ENCODE results near the gene OLFM1. TPM values are rescaled to one million over a fixed set of nuclear protein-coding genes. Genes with fewer than 3 reads are reported as not detected.
"Not testable (repeated sequence)": the region's sequence is repeated elsewhere in the genome, so short reads cannot be mapped to it uniquely, and the experiment has no call there.

OLFM1 gene
- total RNA-seq, 2 experiments from 2014 or later = not detected

DNA sequence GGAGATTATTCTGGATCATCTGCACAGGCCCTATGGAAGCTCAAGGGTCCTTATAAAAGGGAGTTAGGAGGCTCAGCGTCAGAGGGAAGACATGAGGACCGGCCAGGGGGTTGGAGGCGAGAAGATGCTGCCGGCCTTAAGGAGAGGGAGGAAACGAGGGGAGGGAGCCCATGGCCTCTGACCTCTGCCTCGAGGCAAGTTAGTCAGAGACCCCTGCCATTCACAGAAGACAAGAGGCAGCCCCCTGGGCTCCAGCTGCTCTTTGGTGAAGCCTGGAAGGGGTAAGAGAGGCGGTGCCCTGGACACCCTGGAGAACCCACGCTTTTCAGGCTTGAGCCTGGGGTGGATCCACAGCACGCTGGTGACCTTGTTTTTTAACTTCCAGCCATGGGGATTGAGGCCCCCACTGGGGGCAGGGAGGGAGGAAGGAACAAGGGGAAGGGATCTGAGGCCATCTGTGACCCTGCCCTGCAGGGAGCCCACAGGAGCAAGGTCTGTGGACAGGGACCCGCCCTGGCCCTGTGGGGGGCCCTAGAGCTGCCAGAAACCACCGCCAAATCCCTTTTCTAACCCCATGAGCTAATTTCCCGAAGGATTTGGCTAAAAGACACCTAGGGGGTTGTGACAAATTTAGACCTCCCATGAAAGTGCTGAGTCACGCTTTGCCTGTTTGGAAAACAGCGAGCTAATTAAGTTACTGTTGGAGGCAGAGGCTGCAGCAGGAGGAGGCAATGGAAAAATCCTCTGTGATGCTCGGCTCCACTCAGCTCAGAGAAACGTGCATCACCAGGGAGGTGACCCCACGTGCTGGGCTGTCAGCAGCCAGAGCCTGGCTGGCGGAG, 49.7 kb downstream of the OLFM1 start:
- no peak overlapping the region for H3K4me3 Mint-ChIP-seq
- ChIA-PET CTCF (no interaction called here), POLR2A (no interaction called here)
- H3K27ac Mint-ChIP-seq = no peak overlapping the region
- no peaks in the 10 kb centered on the region for H3K36me3 Mint-ChIP-seq (ENCODE audit: low read depth)
- no peaks in the 10 kb centered on the region for H3K9me3 Mint-ChIP-seq (ENCODE audit: insufficient read depth)
- ATAC-seq (no peak), DNase-seq (no peak)
- H3K27me3 Mint-ChIP-seq (ENCODE audit: low read depth) = no peaks in the 10 kb centered on the region
- no peaks in the 10 kb centered on the region for H3K4me1 Mint-ChIP-seq (ENCODE audit: low read depth)

DNA sequence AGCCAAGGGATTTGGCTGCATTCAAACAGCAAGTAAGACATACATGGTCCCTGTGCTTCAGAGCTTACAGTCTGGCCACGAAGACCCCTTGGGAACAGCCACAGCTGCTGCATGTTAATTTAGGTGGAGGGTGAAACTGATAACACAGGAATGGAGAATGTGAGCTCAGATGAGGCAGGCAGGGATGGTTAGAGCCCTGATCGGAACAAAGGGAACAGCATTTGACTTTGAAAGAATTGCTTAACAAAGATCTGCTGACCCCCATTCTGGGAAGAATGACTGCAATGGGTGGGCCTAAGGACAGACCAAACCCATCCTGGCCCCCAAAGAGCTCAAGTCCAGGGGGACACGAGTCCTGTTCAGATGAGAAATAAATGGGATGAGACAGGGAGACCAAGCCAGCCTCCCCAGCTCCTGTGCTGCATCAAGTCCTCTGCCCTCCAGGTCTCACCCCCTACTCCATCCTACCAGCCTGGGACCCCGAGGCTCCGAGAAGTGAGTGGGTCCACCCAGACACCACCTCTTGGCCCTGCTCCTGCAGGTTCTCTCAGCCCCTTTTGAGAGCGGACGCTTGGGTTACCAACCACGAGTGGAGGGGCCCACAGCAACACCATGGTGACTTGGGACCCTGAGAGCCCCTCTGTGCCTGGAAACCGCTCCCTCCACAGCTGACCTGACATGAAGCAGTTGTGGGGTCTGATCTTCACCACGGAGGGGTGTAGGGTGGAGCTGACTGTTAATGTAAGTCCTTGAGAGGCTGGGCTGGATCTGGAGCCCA, 50.8 kb downstream of the OLFM1 start:
- DNase-seq = no peak
- ChIA-PET CTCF (no interaction called here), POLR2A (no interaction called here)
- no peak for ATAC-seq
- no peak overlapping the region for H3K4me3 Mint-ChIP-seq
- no peaks in the 10 kb centered on the region for H3K27me3 Mint-ChIP-seq (ENCODE audit: low read depth)
- no peaks in the 10 kb centered on the region for H3K4me1 Mint-ChIP-seq (ENCODE audit: low read depth)
- no peaks in the 10 kb centered on the region for H3K9me3 Mint-ChIP-seq (ENCODE audit: insufficient read depth)
- no peaks in the 10 kb centered on the region for H3K36me3 Mint-ChIP-seq (ENCODE audit: low read depth)
- no peak overlapping the region for H3K27ac Mint-ChIP-seq

DNA sequence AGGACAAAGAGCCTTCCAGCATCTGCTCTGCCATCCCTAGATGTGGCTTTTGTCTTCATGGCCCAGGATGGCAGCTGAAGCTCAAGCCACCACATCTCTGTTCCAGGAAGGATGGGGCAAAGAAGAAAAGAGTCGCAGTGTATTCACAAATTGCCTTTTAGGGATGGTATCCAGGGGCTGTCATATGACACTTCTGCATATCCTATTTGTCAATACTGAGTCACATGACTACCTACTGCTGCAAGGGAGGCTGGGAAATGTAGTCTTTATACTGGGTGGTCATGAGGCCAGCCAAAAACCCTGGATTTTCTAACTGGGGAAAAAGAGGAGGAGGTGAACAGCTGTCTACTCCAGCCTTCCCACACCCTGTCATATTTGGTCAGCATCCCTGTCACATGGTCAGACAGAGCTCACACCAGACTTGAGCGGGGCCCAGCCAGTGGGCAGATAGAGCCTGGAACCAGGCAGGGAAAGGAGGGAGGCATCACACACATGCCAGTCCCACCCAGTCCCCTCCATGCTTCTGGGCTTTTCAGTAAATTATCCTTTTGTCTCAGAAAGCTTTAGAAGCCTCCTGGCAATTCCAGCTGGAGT, 52.0 kb downstream of the OLFM1 start:
- DNase-seq = no peak
- H3K4me1 Mint-ChIP-seq (ENCODE audit: low read depth) = no peaks in the 10 kb centered on the region
- POLR2A ChIA-PET = no interaction called here
- no peaks in the 10 kb centered on the region for H3K27me3 Mint-ChIP-seq (ENCODE audit: low read depth)
- no peak overlapping the region for H3K27ac Mint-ChIP-seq
- no peak for ATAC-seq
- CTCF ChIA-PET = no interaction called here
- no peaks in the 10 kb centered on the region for H3K9me3 Mint-ChIP-seq (ENCODE audit: insufficient read depth)
- no peaks in the 10 kb centered on the region for H3K36me3 Mint-ChIP-seq (ENCODE audit: low read depth)
- no peak overlapping the region for H3K4me3 Mint-ChIP-seq

DNA sequence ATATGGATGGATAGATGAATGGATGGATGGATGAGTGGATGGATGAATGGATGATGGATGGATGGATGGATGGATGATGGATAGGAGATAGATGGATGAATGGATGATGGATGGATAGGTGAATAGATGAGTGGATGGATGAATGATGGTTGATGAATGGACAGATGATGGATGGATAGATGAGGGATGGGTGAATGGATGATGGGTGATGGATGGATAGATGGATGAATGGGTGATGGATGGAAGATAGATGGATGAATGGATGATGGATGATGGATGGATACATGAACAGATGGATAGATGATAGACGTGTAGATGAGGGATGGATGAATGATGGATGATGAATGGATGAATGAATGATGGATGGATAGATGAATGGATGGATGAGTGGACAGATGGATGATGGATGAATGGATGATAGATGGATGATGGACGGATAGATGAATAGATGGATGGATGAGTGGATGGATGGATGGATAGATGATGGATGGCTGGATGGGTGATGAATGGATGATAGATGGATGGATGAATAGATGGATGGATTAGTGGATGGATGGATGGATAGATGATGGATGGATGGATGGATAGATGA, 53.8 kb downstream of the OLFM1 start:
- Mint-ChIP-seq H3K27me3 (ENCODE audit: low read depth) (no peaks in the 10 kb centered on the region), H3K36me3 (ENCODE audit: low read depth) (no peaks in the 10 kb centered on the region), H3K27ac (no peak overlapping the region), H3K9me3 (ENCODE audit: insufficient read depth) (no peaks in the 10 kb centered on the region), H3K4me1 (ENCODE audit: low read depth) (no peaks in the 10 kb centered on the region), H3K4me3 (no peak overlapping the region)
- ATAC-seq (no peak), DNase-seq (no peak)
- ChIA-PET POLR2A (no interaction called here), CTCF (no interaction called here)

DNA sequence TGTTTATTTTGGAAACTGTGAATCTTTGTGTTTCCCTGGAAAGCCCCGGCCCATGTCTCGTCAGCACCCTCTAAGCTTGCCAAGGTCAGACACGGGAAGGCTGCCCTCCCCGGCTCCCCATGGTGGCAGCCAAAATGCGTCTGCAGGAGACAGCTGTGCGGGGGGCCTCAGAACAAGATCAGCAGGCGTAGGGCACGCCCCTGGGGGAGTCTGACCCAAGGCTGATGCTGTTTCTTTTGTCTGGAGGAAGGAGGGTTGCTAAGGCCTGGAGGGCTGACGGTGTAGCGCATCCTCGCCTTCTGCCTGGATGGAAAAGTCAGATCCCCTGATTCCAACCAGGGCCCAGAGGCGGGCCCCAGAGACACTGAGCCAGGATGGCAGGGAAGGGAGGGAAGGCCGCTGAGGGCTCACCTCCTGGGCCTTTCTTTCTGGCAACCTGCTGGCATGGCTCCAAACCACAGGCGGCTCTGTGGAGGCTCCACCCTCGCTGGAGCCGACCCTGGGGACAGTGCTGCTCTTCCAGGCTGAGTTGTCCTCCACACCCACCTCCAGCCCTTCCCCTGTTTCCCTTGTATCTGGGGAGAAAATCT, 57.2 kb downstream of the OLFM1 start:
- Mint-ChIP-seq H3K4me1 (ENCODE audit: low read depth) (no peaks in the 10 kb centered on the region), H3K9me3 (ENCODE audit: insufficient read depth) (no peaks in the 10 kb centered on the region), H3K36me3 (ENCODE audit: low read depth) (no peaks in the 10 kb centered on the region), H3K27ac (no peak overlapping the region), H3K27me3 (ENCODE audit: low read depth) (no peaks in the 10 kb centered on the region), H3K4me3 (no peak overlapping the region)
- ATAC-seq (no peak), DNase-seq (no peak)
- ChIA-PET POLR2A (no interaction called here), CTCF (no interaction called here)

DNA sequence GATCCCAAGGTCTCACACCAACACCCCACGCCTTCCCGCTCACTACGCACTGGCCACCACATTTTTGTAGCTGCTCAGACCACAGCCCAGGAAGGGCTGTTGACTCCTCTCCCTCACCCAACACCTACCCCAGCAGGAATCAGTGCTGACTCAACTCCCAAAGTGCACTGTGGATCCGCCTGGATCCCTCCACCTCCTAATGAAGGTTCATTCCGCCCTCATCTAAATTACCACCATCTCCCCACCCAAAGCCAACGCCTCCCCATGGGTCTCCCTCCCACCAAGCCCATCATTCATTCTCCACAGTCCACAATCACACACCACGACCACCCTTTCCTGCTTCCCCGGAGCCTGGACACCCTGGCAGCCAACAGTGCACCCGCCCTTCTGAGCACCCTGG, 57.8 kb downstream of the OLFM1 start:
- no peak for ATAC-seq
- H3K27me3 Mint-ChIP-seq (ENCODE audit: low read depth) = no peaks in the 10 kb centered on the region
- H3K27ac Mint-ChIP-seq = no peak overlapping the region
- ChIA-PET POLR2A (no interaction called here), CTCF (no interaction called here)
- H3K4me3 Mint-ChIP-seq = no peak overlapping the region
- no peaks in the 10 kb centered on the region for H3K4me1 Mint-ChIP-seq (ENCODE audit: low read depth)
- H3K9me3 Mint-ChIP-seq (ENCODE audit: insufficient read depth) = no peaks in the 10 kb centered on the region
- no peaks in the 10 kb centered on the region for H3K36me3 Mint-ChIP-seq (ENCODE audit: low read depth)
- no peak for DNase-seq

DNA sequence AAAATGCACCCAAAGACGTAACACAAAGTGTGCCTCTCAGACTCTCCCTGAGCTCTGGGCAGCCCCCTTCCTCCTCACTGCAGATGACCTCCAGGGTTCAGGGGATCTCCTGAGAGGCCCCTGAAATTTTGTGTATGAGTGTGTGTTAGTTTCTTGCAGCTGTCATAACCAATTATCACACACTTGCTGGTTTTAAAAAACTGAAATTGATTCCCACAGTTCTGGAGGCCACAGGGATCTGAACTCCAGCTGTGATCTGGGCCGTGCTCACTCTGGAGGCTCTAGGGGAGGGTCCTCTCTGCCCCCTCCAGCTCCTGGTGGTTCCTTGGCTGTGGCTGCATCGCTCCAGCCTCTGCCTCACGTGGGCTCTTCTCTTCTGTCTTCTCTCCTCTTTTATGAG, 58.8 kb downstream of the OLFM1 start:
- Mint-ChIP-seq H3K27ac (no peak overlapping the region), H3K27me3 (ENCODE audit: low read depth) (no peaks in the 10 kb centered on the region), H3K4me1 (ENCODE audit: low read depth) (no peaks in the 10 kb centered on the region), H3K9me3 (ENCODE audit: insufficient read depth) (no peaks in the 10 kb centered on the region), H3K36me3 (ENCODE audit: low read depth) (no peaks in the 10 kb centered on the region), H3K4me3 (no peak overlapping the region)
- ChIA-PET CTCF (no interaction called here), POLR2A (no interaction called here)
- ATAC-seq = no peak
- DNase-seq = no peak

DNA sequence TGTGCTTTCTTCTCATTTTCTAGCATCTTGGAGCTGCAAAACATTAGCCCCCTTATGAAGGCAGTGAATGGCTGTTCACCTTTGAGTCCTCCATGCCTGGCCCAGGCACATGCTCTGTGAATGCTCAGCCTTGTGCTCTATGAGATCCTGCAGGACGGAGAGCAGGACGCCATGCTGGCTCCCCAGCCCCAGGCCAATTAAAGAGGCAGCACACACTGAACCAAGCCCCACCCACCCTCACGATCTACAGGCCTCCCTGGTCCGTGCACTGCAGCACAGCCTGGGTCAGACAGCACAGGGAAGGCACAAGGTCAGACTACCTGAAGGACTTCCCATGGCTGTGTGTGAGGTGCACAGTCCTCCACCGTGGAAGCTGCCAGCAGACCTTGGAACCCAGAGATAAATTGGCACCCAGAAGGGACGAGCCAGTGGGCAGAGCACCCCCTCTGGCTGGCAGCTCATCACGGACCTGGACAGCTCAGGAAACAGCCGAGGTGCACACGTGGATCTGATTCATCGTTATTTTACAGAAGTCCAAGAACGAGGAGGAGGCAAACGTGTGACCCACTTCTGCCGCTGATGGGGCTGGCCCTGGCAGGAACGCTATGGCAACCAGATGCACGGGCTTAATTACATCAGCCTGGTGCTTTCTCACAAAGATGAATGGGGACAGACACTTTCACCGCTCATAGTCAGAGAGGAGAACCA, 59.5 kb downstream of the OLFM1 start:
- DNase-seq (no peak), ATAC-seq (no peak)
- Mint-ChIP-seq H3K36me3 (ENCODE audit: low read depth) (no peaks in the 10 kb centered on the region), H3K4me1 (ENCODE audit: low read depth) (no peaks in the 10 kb centered on the region), H3K4me3 (no peak overlapping the region), H3K27ac (no peak overlapping the region), H3K9me3 (ENCODE audit: insufficient read depth) (no peaks in the 10 kb centered on the region), H3K27me3 (ENCODE audit: low read depth) (no peaks in the 10 kb centered on the region)
- ChIA-PET POLR2A (no interaction called here), CTCF (no interaction called here)

DNA sequence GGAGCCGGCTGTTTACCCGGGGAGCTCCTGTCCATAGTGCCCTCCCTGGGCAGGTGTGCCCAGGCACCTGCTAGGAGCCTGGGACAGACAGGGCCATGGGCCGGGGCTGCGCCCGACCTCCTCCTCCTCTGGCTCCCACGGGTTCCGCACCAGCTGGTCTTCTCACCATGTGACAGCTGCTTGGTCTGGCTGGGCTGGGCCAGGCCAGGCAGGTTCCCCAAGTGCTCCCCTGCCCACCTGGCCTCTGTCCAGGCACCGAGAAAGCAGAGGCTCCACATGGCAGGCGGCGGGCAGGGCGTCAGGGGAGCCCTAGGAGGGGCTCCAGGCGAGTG, 60.0 kb downstream of the OLFM1 start:
- H3K4me3 Mint-ChIP-seq = no peak overlapping the region
- ATAC-seq (no peak), DNase-seq (no peak)
- H3K27me3 Mint-ChIP-seq (ENCODE audit: low read depth) = no peaks in the 10 kb centered on the region
- no peaks in the 10 kb centered on the region for H3K4me1 Mint-ChIP-seq (ENCODE audit: low read depth)
- H3K9me3 Mint-ChIP-seq (ENCODE audit: insufficient read depth) = no peaks in the 10 kb centered on the region
- H3K36me3 Mint-ChIP-seq (ENCODE audit: low read depth) = no peaks in the 10 kb centered on the region
- ChIA-PET CTCF (no interaction called here), POLR2A (no interaction called here)
- H3K27ac Mint-ChIP-seq = no peak overlapping the region

DNA sequence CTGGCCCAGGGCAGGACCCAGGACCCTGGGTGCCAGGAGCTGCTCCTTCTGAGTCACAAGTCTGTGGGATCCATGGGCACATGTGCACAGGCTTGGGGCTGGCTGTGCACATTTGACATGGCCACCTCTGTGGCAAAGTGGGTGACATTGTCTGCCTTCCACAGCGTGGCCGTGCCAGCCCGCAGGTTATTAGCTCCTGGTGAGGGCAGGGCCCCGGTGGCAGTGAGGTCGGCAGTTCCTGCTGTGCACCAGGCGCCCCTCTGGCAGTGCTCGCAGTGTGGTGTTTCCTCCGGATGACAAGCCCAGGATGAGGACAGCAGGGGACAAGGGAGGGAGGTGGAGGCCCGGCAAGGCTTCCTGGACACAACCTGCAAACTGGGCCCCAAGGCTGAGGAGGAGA, 60.5 kb downstream of the OLFM1 start:
- POLR2A ChIA-PET = no interaction called here
- H3K4me1 Mint-ChIP-seq (ENCODE audit: low read depth) = no peaks in the 10 kb centered on the region

DNA sequence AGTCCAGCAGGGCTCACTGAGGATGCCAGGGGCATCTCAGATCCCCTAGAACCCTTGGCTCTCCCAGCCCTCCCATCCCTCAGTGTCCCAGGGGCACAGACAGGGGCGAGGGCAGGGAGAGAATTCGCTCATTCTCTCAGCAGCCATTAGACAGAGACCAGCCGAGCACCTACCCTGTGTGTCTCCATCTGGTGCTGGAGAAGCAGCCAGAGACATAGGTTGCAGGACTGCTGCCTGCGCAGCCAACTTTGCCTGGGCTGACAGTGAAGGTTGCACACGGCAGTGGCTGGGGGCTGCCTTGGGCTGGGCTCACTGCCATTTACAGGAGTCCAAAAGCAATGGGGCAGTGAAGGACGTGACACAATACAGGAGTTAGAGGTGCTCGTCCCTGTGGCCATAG, 60.9 kb downstream of the OLFM1 start:
- ChIA-PET CTCF (no interaction called here), POLR2A (no interaction called here)
- Mint-ChIP-seq H3K27me3 (ENCODE audit: low read depth) (no peaks in the 10 kb centered on the region), H3K4me1 (ENCODE audit: low read depth) (no peaks in the 10 kb centered on the region), H3K27ac (no peak overlapping the region), H3K36me3 (ENCODE audit: low read depth) (no peaks in the 10 kb centered on the region), H3K4me3 (no peak overlapping the region), H3K9me3 (ENCODE audit: insufficient read depth) (no peaks in the 10 kb centered on the region)
- ATAC-seq (no peak), DNase-seq (no peak)

More for the DNA sequence above, 60.5 kb downstream of the OLFM1 start:
- H3K4me3 Mint-ChIP-seq = no peak overlapping the region
- no peaks in the 10 kb centered on the region for H3K36me3 Mint-ChIP-seq (ENCODE audit: low read depth)
- H3K27ac Mint-ChIP-seq = no peak overlapping the region
- no peaks in the 10 kb centered on the region for H3K9me3 Mint-ChIP-seq (ENCODE audit: insufficient read depth)
- CTCF ChIA-PET = no interaction called here
- ATAC-seq (no peak), DNase-seq (no peak)
- no peaks in the 10 kb centered on the region for H3K27me3 Mint-ChIP-seq (ENCODE audit: low read depth)

DNA sequence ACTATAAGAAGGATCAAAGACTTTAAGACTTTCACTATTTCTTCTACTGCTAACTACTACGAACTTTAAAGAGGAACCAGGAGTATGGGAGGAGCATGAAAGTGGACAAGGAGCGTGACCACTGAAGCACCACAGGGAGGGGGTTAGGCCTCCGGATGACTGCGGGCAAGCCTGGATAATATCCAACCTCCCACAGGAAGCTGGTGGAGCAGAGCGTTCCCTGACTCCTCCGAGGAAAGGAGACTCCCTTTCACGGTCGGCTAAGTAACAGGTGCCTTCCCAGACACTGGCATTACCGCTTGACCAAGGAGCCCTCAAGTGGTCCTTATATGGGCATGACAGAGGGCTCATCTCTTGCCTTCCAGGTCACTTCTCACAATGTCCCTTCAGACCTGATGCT, 62.4 kb downstream of the OLFM1 start:
- ATAC-seq; POLR2A ChIA-PET; H3K27ac Mint-ChIP-seq; DNase-seq; H3K4me1 Mint-ChIP-seq (ENCODE audit: low read depth); H3K27me3 Mint-ChIP-seq (ENCODE audit: low read depth); H3K36me3 Mint-ChIP-seq (ENCODE audit: low read depth); CTCF ChIA-PET; H3K4me3 Mint-ChIP-seq; H3K9me3 Mint-ChIP-seq (ENCODE audit: insufficient read depth): not testable (repeated sequence)

Measured in activated CD8-positive, alpha-beta T cell treated with anti-CD3 and anti-CD28 coated beads, Interleukin-2, amount 10 ng/mL, durations not matched to agents 7 days and 5 days (primary cell).